PFSK-1 (cell line): Measurements from ENCODE around the gene LIPC.

Source experiments
- FOXP2 ChIP-seq: optimal IDR thresholded peaks from 2 replicates; pipeline ENCODE3; 2011; ENCODE audit warnings: borderline replicate concordance, control low read depth, inconsistent platforms; ENCODE audit not compliant: insufficient read depth; ENCODE audit errors: extremely low read length, extremely low read depth
- POLR2AphosphoS5 ChIP-seq: IDR thresholded peaks from 2 replicates; pipeline ENCODE4 v1.6.1; 2012; ENCODE audit warnings: low read depth, mild to moderate bottlenecking, control low read depth, low read length, moderate library complexity
- REST ChIP-seq, 2 experiments: IDR thresholded peaks; 2 replicates each; pipeline versions ENCODE4 v1.6.1 to v1.8.0; 2011 to 2012; ENCODE audit warnings: low read depth in 2 of 2, low read length in 2 of 2, control low read depth in 1 of 2, inconsistent platforms in 1 of 2, mild to moderate bottlenecking in 1 of 2, moderate library complexity in 1 of 2; ENCODE audit not compliant: insufficient read depth in 1 of 2
- SIN3A ChIP-seq: IDR thresholded peaks from 2 replicates; pipeline ENCODE4 v1.6.1; 2012; ENCODE audit warnings: mild to moderate bottlenecking, low read length, moderate library complexity, borderline replicate concordance; ENCODE audit not compliant: insufficient read depth
- TAF1 ChIP-seq: IDR thresholded peaks from 2 replicates; pipeline ENCODE4 v1.6.1; 2012; ENCODE audit warnings: low read length, control low read depth, borderline replicate concordance; ENCODE audit not compliant: insufficient read depth

LIPC gene

GRCh38 chr15:58526647-58527192 is 94.9 kb downstream of the LIPC start:
- TF ChIP-seq TAF1 (no peak), SIN3A (no peak), REST (IDR thresholded peaks at IDR 0.05; ENCODE audit: insufficient read depth in 1 of 2, low read depth in 2 of 2, low read length in 2 of 2) (no peak), POLR2AphosphoS5 (no peak), FOXP2 (no peak)

- TF ChIP-seq TAF1 (no peak), REST (IDR thresholded peaks at IDR 0.05; ENCODE audit: insufficient read depth in 1 of 2, low read depth in 2 of 2, low read length in 2 of 2) (no peak), FOXP2 (no peak), POLR2AphosphoS5 (no peak), SIN3A (no peak)
Observed at GRCh38 chr15:58527573-58528187, 95.9 kb downstream of the LIPC start.

- TF ChIP-seq TAF1, result no peak
- no peak for TF ChIP-seq POLR2AphosphoS5
- no peak for TF ChIP-seq REST (IDR thresholded peaks at IDR 0.05; ENCODE audit: insufficient read depth in 1 of 2, low read depth in 2 of 2, low read length in 2 of 2)
- no peak for TF ChIP-seq SIN3A
- no peak for TF ChIP-seq FOXP2
Observed at GRCh38 chr15:58528188-58528870, 96.5 kb downstream of the LIPC start.

- TF ChIP-seq SIN3A (no peak), POLR2AphosphoS5 (no peak), TAF1 (no peak), REST (IDR thresholded peaks at IDR 0.05; ENCODE audit: insufficient read depth in 1 of 2, low read depth in 2 of 2, low read length in 2 of 2) (no peak), FOXP2 (no peak)
Observed at GRCh38 chr15:58529041-58529440, 97.2 kb downstream of the LIPC start.
